Hematopoietic multipotent progenitor cell (in vitro differentiated cells): ENCODE data around the gene EPHB3. TPM values are rescaled to one million over a fixed set of nuclear protein-coding genes. Genes with fewer than 3 reads are reported as not detected.

Source experiments
- DNase-seq, 3 donors: peaks; one replicate each; pipeline ENCODE4 v3.0.0-alpha.2; 2011 to 2015; ENCODE audit warnings: low read depth in 2 of 3, low spot score in 2 of 3
- total RNA-seq: library from RNA; depleted of rRNA; stranded (reverse); fragments of >200 nt; gene quantifications from one replicate; pipeline ENCODE4 v1.2.3, GENCODE V29; 2012

The EPHB3 gene
- total RNA-seq, 1 donor = 0.54 TPM

- DNase-seq = no peak
Measured at GRCh38 chr3:184577546-184577945, 16.0 kb downstream of the EPHB3 start.

- no peak for DNase-seq
Measured at GRCh38 chr3:184578218-184578617, 16.6 kb downstream of the EPHB3 start.

- DNase-seq = no peak
Measured at GRCh38 chr3:184578822-184579221, 17.2 kb downstream of the EPHB3 start.

- no peak for DNase-seq
Measured at GRCh38 chr3:184579513-184579912, 17.9 kb downstream of the EPHB3 start.

- no peak for DNase-seq
Measured at GRCh38 chr3:184580376-184580775, 18.8 kb downstream of the EPHB3 start.

GRCh38 chr3:184581331-184581855, 19.8 kb downstream of the EPHB3 start:
- DNase-seq = no peak

GRCh38 chr3:184582646-184583577, 21.3 kb downstream of the EPHB3 start:
- DNase-seq = no peak

- peak in 1 of 3 donors; percentile 44 for DNase-seq
Measured at GRCh38 chr3:184583578-184584451, 22.2 kb downstream of the EPHB3 start.

- no peak for DNase-seq
Measured at GRCh38 chr3:184584464-184584891, 22.9 kb downstream of the EPHB3 start.

- DNase-seq = no peak
Measured at GRCh38 chr3:184585545-184585944, 24.0 kb downstream of the EPHB3 start.

- no peak for DNase-seq
Measured at GRCh38 chr3:184586851-184587250, 25.3 kb downstream of the EPHB3 start.

- no peak for DNase-seq
Measured at GRCh38 chr3:184588776-184589175, 27.2 kb downstream of the EPHB3 start.

GRCh38 chr3:184590795-184591194, 29.2 kb downstream of the EPHB3 start:
- DNase-seq = peak in 1 of 3 donors; percentile 45

- no peak for DNase-seq
Measured at GRCh38 chr3:184591789-184592188, 30.2 kb downstream of the EPHB3 start.

GRCh38 chr3:184592371-184593219, 31.0 kb downstream of the EPHB3 start:
- no peak for DNase-seq

GRCh38 chr3:184593220-184593927, 31.8 kb downstream of the EPHB3 start:
- DNase-seq = no peak

- DNase-seq = no peak
Measured at GRCh38 chr3:184593928-184594303, 32.3 kb downstream of the EPHB3 start.

GRCh38 chr3:184594371-184595001, 32.9 kb downstream of the EPHB3 start:
- DNase-seq = no peak

GRCh38 chr3:184595726-184596125, 34.1 kb downstream of the EPHB3 start:
- no peak for DNase-seq
